Measurements from ENCODE around the gene HTT-AS.

DNA sequence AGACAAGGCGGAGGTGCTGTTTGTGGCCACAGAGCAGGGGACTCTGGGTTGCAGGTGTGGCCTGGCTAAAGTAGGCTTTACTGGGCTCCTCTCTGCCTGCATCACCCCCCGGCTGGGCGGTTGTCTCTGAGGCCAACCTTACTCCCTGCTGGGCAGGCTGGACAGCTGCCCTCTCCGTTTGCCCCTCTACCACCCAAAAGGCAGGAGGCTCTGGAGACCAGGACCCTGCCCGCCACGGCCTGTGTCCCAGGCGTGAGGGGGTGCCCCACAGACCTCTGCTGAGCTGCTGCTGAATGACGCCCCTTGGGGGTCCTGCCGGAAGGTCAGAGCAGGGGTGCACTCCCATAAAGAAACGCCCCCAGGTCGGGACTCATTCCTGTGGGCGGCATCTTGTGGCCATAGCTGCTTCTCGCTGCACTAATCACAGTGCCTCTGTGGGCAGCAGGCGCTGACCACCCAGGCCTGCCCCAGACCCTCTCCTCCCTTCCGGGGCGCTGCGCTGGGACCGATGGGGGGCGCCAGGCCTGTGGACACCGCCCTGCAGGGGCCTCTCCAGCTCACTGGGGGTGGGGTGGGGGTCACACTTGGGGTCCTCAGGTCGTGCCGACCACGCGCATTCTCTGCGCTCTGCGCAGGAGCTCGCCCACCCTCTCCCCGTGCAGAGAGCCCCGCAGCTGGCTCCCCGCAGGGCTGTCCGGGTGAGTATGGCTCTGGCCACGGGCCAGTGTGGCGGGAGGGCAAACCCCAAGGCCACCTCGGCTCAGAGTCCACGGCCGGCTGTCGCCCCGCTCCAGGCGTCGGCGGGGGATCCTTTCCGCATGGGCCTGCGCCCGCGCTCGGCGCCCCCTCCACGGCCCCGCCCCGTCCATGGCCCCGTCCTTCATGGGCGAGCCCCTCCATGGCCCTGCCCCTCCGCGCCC is 920 bp downstream of the HTT-AS start:
- peak; percentile 25 to 35 for TF ChIP-seq POLR2AphosphoS5 (IDR thresholded peaks at IDR 0.05)
- TF ChIP-seq, protein P1, sequence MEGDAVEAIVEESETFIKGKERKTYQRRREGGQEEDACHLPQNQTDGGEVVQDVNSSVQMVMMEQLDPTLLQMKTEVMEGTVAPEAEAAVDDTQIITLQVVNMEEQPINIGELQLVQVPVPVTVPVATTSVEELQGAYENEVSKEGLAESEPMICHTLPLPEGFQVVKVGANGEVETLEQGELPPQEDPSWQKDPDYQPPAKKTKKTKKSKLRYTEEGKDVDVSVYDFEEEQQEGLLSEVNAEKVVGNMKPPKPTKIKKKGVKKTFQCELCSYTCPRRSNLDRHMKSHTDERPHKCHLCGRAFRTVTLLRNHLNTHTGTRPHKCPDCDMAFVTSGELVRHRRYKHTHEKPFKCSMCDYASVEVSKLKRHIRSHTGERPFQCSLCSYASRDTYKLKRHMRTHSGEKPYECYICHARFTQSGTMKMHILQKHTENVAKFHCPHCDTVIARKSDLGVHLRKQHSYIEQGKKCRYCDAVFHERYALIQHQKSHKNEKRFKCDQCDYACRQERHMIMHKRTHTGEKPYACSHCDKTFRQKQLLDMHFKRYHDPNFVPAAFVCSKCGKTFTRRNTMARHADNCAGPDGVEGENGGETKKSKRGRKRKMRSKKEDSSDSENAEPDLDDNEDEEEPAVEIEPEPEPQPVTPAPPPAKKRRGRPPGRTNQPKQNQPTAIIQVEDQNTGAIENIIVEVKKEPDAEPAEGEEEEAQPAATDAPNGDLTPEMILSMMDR (IDR thresholded peaks at IDR 0.05) = no peak
